MM.1S (cell line): ENCODE measurements around the gene GPR157.

Experiments used
- CTCF ChIP-seq: fragments of 300-600 bp; sonication (generic); IDR thresholded peaks from 2 replicates; pipeline ENCODE4 v1.5.1; 2016; ENCODE audit warnings: antibody characterized with exemption, low read length, mixed read lengths
- EZH2 ChIP-seq: fragments of 300-600 bp; sonication (generic); optimal IDR thresholded peaks from 2 replicates; pipeline ENCODE3; 2017; ENCODE audit warnings: low read depth, mild to moderate bottlenecking, antibody characterized with exemption, low read length, mixed read lengths
- EZH2phosphoT487 ChIP-seq: fragments of 300-600 bp; sonication (generic); IDR thresholded peaks from 2 replicates; pipeline ENCODE4 v1.6.1; 2018; ENCODE audit warnings: antibody characterized with exemption, low read length

GRCh38 chr1:9107136-9107535 lies 21.8 kb downstream of the GPR157 start:
- TF ChIP-seq CTCF = no peak
- no peak for TF ChIP-seq EZH2
- TF ChIP-seq EZH2phosphoT487 = no peak
